GM21360 (cell line): ENCODE data around the gene CDC42BPA.
"Not testable (repeated sequence)": the region's sequence is repeated elsewhere in the genome, so short reads cannot be mapped to it uniquely, and the experiment has no call there.

Source experiments
- ATAC-seq: cut with Tn5 transposase; IDR thresholded peaks from one replicate; pipeline ENCODE4 v1.9.1; 2021; ENCODE audit warnings: mild to moderate bottlenecking, moderate library complexity; ENCODE audit not compliant: unreplicated experiment

CDC42BPA gene

GRCh38 chr1:227265891-227266290 lies 52.4 kb downstream of the CDC42BPA start:
- no peak for ATAC-seq

DNA sequence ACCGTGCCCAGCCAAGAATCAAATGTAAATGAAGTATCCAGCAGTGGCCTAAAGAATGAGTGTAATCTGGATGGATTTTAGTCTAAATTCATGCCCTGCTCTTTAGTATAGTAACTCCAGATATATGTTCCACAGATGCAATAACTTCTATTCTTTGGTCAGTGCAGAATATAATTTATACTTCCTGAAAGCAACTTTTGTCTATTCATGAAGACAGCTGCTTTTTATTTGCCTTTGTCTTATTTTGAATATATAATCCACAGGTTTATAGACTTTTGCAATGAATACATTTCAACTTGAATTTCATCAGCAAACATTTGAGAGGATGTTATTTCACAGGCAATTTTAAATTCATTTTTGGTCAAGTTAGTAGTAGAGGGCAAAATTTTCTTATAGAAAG lies 54.4 kb downstream of the CDC42BPA start:
- no peak for ATAC-seq

DNA sequence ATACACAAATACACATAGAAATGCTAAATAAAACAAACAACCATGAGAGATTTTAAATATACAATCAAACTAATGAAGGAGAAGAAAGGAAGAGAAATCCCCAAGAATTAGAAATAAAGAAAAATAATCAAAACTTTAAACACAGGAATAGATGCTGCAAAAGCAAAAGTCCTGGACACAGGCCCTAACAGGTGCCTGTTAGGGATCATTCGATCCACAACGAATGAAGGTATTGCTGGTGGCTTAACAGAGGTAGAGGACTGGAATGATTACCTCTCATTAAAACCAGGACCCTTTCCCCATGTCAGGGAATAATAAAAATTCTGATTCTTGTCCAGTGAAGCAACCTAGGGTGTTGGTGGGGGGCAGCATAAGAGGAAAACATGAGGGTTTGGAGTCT lies 56.8 kb downstream of the CDC42BPA start:
- no peak for ATAC-seq

DNA sequence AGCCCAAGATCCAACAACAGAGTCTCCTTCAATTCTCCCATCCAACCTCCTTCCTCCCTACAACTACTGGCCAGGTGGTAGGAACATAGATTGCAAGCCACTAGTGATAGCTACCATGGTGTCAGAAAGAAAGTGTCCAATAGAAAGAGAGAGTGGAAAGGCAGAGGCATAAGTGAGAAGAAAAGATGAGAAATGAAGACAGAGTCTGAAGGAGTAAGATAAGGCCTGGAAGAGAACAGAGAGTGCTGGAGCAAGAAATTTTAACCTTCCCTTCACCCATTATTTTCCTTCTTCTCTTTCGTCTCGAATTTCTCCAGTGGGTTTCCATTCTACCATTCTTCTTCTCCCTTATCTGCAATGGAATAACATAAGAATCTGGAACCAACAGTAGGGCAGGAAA lies 57.9 kb downstream of the CDC42BPA start:
- no peak for ATAC-seq

DNA sequence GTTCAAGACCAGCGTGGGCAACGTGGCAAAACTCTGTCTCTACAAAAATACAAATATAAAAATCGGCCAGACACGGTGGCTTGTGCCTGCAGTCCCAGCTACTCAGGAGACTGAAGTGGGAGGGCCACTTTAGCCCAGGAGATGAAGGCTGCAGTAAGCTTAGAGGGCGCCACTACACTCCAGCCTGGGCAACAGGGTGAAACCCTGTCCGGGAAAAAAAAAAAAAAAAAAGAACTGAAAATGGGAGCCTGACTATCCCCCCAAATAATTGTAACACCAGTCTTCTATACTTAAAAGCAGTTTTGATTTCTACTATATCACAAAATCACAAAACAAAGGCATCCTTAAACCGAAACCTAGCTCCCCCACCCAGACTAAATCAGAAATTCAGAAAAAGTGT lies 60.3 kb downstream of the CDC42BPA start:
- no peak for ATAC-seq

GRCh38 chr1:227255086-227255732 lies 63.1 kb downstream of the CDC42BPA start:
- no peak for ATAC-seq

DNA sequence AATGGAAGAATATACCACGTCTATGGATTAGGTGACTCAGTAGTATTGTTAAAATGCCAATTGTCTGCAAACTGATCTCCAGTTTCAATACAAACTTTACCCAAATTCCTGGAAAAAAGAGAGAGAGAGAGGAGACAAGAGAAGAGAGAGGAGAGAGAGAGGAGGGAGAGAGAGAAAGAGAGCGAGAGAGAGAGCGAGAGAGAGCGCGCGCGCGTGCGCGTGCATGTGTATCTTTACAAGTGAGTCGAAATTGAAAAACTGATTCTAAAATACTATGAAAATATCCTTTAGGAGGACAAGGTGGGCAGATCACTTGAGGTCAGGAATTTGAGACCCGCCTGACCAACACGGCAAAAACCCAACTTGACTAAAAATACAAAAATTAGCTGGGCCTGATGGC lies 65.2 kb downstream of the CDC42BPA start:
- ATAC-seq: no peak

- no peak for ATAC-seq
These were observed 72.5 kb downstream of the CDC42BPA start for GRCh38 chr1:227245613-227246320.

DNA sequence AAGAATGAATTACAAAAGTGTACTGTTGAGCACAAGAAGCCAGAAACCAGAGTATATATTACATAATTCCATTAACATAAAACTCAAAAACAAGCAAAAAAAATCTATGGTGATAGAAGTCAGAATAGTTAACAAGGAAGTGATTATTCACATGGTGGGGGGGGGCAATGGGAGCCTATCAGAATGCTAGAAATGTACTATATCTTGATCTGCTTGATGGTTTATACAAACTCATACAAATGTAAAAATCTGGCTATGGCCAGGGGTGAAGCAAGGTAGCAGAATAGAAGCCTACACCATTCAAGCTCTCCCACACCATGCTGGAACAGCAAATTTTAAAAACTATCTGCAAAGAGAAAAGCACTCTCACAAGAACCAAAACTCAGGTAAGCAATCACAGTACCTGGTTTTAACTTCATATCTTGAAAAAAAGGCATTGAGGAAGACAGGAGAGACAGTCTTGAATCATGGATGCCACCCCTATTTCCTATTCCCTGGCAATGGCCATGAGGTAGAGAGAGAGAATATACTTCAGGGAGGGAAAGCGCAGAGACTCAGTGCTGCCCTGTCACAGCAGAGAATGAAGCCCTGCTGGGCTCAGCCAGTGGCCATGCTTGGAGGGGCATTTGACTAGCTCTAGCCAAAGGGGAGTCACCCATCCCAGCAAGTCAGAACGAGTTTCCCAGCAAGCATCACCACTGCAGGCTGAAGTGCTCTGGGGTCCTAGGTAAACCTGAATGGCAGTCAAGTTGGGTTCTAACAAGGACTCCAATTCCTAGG lies 73.8 kb downstream of the CDC42BPA start:
- ATAC-seq: no peak

- no peak for ATAC-seq
These were observed 75.2 kb downstream of the CDC42BPA start for GRCh38 chr1:227242811-227243682.

DNA sequence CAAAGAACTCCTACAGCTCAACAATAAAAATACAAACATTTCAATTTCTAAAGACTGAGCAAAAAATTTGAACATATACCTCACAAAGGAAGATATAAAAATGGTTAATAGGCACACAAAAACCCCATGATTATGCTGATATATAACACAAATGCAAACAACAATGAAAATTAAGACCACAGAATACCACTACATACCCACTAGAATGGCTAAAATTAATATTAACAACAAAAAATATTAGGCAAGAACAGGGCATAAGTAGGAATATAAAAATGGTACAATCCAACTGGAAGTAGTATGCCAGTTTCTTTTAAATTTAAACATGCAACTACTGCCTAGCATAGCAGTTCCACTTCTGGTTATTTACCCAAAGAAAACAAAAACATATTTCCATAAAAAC lies 77.3 kb downstream of the CDC42BPA start:
- no peak for ATAC-seq

GRCh38 chr1:227234998-227235405 lies 83.3 kb downstream of the CDC42BPA start:
- ATAC-seq: no peak

- not testable (repeated sequence) for ATAC-seq
These were observed 87.2 kb downstream of the CDC42BPA start for GRCh38 chr1:227231128-227231527.

DNA sequence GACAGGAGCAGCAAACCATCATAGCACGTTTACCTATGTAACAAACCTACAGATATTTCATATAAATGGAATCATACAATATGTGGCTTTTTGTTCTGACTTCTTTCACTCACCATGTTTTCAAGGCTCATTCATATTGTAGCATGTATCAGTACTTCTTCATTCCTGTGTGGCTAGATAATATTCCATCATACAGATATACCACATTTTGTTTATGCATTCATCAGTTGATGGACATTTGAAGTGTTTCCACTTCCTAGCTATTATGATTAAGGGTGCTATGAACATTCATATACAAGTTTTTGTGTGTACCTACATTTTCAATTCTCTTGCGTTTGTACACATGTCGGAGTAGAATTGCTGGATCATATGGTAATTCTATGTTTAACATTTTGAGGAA lies 90.1 kb downstream of the CDC42BPA start:
- no peak for ATAC-seq

- no peak for ATAC-seq
These were observed 90.5 kb downstream of the CDC42BPA start for GRCh38 chr1:227227761-227228160.

GRCh38 chr1:227225715-227226346 lies 92.5 kb downstream of the CDC42BPA start:
- no peak for ATAC-seq

- no peak for ATAC-seq
These were observed 95.0 kb downstream of the CDC42BPA start for GRCh38 chr1:227223171-227223806.

DNA sequence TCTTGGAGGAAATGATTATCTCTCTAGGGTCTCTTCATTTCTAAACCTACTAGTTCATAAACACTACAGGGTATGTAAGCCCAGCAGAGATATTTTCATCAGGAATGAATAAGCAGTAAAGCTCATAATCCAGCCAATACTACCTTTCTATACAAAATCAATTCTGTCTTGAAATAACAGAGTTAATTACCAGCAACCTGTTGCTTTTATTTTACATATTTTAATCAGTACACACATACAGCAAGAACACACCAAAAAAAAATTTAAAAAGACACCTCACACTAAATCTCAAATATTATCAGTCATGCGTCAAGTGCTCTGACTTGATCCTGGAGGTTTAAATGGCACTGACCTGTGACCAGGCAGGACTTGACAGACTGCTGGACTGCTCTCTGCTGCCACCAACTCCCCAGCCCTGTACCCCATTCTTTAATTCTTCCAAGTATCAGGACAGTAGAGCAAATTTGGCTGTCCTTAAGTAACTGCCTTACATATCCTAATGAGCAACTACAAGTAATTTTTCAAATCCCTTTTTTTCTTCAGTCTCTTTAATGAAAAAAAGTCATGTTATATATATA lies 98.5 kb downstream of the CDC42BPA start:
- ATAC-seq: no peak

DNA sequence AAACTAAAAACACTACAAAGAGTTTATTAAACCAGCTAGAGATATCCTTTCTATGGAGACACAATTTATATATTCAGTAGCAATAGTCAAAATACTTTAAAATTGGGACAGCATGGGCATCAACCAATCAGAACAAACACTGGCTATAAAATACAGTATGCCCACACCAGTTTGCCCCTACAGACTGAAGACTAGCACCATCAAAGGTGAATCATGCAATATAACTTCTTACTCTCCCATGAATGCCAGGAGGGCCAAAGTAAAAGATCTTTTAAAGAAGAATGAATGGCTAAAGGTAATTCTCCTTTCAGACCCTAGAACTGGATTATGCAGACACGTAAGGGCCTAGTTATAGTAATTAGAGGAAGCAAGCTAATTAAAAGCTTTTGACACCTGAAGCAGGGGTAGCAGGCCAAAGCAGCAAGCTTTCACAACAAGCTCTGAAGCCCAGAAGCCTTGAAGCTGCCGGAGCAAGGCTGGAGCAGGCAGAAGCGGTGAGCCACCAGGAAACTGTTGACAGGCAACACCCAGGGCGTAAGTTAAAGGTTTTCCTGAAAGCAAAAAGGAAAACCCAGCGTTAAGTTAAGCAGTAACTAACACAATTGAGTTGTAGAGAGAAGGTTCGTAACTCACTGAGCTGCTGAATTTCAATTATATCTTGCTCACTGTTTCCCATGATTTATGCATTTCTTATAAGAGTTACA lies 99.3 kb downstream of the CDC42BPA start:
- no peak for ATAC-seq
